Neuron (in vitro differentiated cells): ENCODE measurements around the gene EML3.
"Not testable (repeated sequence)": the region's sequence is repeated elsewhere in the genome, so short reads cannot be mapped to it uniquely, and the experiment has no call there.

Source experiments
- H2AFZ ChIP-seq: one replicate; pipeline ENCODE4 v1.6.1; 2013; ENCODE audit warnings: low read depth, mild to moderate bottlenecking, inconsistent platforms, low read length, moderate library complexity
- H3K27me3 ChIP-seq: one replicate; pipeline ENCODE4 v1.6.1; 2013; ENCODE audit warnings: low read length; ENCODE audit not compliant: insufficient read depth
- H3K36me3 ChIP-seq: one replicate; pipeline ENCODE4 v1.6.1; 2013; ENCODE audit warnings: low read length; ENCODE audit not compliant: insufficient read depth
- H3K4me1 ChIP-seq: one replicate; pipeline ENCODE4 v1.6.1; 2013; ENCODE audit warnings: low read length; ENCODE audit not compliant: insufficient read depth
- H3K4me3 ChIP-seq: 2 replicates; pipeline ENCODE4 v1.5.1; 2013; ENCODE audit warnings: mild to moderate bottlenecking, low read length, moderate library complexity
- H3K9me3 ChIP-seq: one replicate; pipeline ENCODE4 v1.6.1; 2013; ENCODE audit warnings: low read length

Gene EML3, protein sequence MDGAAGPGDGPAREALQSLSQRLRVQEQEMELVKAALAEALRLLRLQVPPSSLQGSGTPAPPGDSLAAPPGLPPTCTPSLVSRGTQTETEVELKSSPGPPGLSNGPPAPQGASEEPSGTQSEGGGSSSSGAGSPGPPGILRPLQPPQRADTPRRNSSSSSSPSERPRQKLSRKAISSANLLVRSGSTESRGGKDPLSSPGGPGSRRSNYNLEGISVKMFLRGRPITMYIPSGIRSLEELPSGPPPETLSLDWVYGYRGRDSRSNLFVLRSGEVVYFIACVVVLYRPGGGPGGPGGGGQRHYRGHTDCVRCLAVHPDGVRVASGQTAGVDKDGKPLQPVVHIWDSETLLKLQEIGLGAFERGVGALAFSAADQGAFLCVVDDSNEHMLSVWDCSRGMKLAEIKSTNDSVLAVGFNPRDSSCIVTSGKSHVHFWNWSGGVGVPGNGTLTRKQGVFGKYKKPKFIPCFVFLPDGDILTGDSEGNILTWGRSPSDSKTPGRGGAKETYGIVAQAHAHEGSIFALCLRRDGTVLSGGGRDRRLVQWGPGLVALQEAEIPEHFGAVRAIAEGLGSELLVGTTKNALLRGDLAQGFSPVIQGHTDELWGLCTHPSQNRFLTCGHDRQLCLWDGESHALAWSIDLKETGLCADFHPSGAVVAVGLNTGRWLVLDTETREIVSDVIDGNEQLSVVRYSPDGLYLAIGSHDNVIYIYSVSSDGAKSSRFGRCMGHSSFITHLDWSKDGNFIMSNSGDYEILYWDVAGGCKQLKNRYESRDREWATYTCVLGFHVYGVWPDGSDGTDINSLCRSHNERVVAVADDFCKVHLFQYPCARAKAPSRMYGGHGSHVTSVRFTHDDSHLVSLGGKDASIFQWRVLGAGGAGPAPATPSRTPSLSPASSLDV

DNA sequence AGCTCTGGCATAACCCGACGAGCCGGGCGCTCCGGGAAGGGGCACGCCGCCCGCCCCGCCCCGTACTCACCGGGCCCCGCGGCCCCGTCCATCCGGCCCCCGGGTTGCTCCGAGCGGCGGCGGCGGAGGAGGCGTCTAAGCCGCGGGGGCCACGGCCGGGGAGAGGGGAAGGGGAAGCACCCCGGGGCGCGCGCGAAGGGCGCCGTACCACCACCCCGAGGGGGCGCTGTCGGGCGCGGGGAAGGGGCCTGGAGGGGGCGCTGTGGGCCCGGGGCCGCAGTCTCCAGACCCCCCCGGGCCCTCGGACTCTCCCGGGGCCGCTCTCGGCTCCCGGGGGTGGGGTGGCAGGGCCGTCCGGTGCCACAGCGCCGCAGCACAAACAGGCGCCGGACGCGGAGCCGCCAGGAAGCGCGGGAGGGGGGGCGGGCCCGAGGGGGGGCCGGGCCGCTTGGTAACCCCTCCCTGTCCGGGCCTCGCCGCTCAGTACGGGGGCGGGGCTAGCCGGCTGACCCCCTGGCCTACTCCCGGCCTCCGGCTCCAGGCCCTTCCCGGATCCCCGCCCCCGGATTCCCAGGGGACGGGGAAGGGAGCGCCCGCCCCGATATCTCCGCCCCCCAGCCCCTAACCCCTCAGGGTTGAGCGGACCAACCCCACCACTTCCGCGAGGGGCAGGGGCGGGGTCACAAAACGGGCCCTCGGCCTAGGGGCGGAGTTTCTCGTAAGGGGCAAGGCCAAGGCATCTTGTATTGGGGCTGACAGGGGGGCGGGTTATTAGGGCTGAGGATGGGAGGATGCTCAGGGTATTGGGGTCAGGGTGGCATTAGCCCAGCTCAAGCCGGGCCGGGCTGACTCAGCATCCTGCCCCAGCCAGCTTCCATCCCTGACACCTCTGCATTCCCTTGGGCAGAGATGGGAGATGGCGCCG is at the start of gene EML3, which contains the start of gene ROM1:
Gene EML3 (minus strand): TSS at position 410 of the 925 bp plus-strand sequence. CDS start 318 bp downstream, at position 92.
Gene ROM1 (plus strand): TSS at position 892 of the 925 bp plus-strand sequence. CDS start 25 bp downstream, at position 917.
- Histone ChIP-seq H3K27me3 (no peaks in the 10 kb centered on the region), H3K4me1 (peaks cover 19% of the 10 kb centered on the region), H3K36me3 (peaks cover 13% of the 10 kb centered on the region), H3K9me3 (no peaks in the 10 kb centered on the region), H3K4me3 (peak within 1 kb of the TSS; percentile 53), H2AFZ (peak within 1 kb of the TSS; percentile 71)

GRCh38 chr11:62656796-62657429 is 44.3 kb upstream of the EML3 start:
- Histone ChIP-seq H3K4me3 (no peak overlapping the region), H3K9me3 (no peaks in the 10 kb centered on the region), H3K36me3 (peaks cover 1% of the 10 kb centered on the region)

DNA sequence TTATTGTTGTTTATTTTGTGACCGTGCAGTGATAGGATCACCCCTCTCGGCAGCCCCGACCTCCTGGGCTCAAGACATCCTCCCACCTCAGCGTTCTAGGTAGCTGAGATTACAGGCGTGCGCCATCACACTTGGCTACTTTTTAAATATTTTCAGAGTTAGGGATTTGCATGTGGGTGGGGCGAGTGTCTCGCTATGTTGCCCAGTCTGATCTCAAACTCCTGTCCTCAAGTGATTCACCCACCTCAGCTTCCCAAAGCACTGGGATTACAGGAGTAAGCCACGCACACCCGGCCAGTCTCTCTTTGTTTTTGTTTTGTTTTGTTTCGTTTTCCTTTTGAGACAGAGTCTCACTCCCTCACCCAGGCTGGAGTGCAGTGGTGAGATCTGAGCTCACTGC is 41.7 kb upstream of the EML3 start:
- H2AFZ ChIP-seq: no peak overlapping the region
- H3K4me1 ChIP-seq: peaks cover 14% of the 10 kb centered on the region
- peaks cover 6% of the 10 kb centered on the region for H3K36me3 ChIP-seq
- no peak overlapping the region for H3K4me3 ChIP-seq
- H3K9me3 ChIP-seq: no peaks in the 10 kb centered on the region
- H3K27me3 ChIP-seq: no peaks in the 10 kb centered on the region

More at GRCh38 chr11:62656796-62657429, 44.3 kb upstream of the EML3 start:
- no peaks in the 10 kb centered on the region for H3K27me3 ChIP-seq
- H2AFZ ChIP-seq: no peak overlapping the region
- peaks cover 11% of the 10 kb centered on the region for H3K4me1 ChIP-seq

- peak overlapping the region; percentile 64 for H2AFZ ChIP-seq
- no peaks in the 10 kb centered on the region for H3K27me3 ChIP-seq
- H3K4me1 ChIP-seq: peaks cover 17% of the 10 kb centered on the region
- H3K36me3 ChIP-seq: peaks cover 22% of the 10 kb centered on the region
- H3K9me3 ChIP-seq: no peaks in the 10 kb centered on the region
- H3K4me3 ChIP-seq: peak overlapping the region; percentile 96
These were observed 39.8 kb upstream of the EML3 start for GRCh38 chr11:62652161-62653006.

GRCh38 chr11:62650283-62650682 is 37.7 kb upstream of the EML3 start:
- not testable (repeated sequence) for H2AFZ ChIP-seq, H3K9me3 ChIP-seq, H3K4me3 ChIP-seq, H3K27me3 ChIP-seq
- Histone ChIP-seq H3K36me3 (peaks cover 22% of the 10 kb centered on the region), H3K4me1 (peaks cover 26% of the 10 kb centered on the region)

- Histone ChIP-seq H2AFZ (no peak overlapping the region), H3K36me3 (peaks cover 23% of the 10 kb centered on the region), H3K9me3 (no peaks in the 10 kb centered on the region), H3K4me1 (peaks cover 26% of the 10 kb centered on the region), H3K27me3 (no peaks in the 10 kb centered on the region), H3K4me3 (no peak overlapping the region)
These were observed 36.9 kb upstream of the EML3 start for GRCh38 chr11:62649486-62649885.

DNA sequence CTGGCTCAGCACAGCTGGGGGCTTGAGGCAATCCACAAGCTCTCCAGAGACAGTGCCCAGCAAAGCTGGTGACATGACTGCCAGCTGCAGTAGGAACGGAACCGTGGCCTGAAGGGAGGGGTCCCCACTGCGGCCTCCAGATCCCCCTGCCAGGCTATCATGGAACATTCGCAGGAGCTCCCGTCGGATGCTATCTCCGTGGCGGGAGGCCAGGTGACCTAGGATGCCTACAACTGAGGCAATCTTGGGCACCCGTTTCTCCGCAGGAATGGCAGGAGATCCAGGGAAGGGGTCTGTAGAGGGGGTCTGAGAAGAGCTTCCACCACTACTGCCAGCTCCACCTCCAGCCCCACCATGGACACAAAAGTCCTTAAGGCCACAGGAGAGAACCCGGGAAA is 36.4 kb upstream of the EML3 start:
- no peaks in the 10 kb centered on the region for H3K27me3 ChIP-seq
- no peak overlapping the region for H2AFZ ChIP-seq
- H3K4me3 ChIP-seq: no peak overlapping the region
- peaks cover 26% of the 10 kb centered on the region for H3K4me1 ChIP-seq
- H3K9me3 ChIP-seq: no peaks in the 10 kb centered on the region
- H3K36me3 ChIP-seq: peaks cover 26% of the 10 kb centered on the region

- Histone ChIP-seq H3K4me3 (no peak overlapping the region), H3K27me3 (no peaks in the 10 kb centered on the region), H3K36me3 (peaks cover 30% of the 10 kb centered on the region), H2AFZ (no peak overlapping the region), H3K9me3 (no peaks in the 10 kb centered on the region), H3K4me1 (peaks cover 26% of the 10 kb centered on the region)
These were observed 35.8 kb upstream of the EML3 start for GRCh38 chr11:62648185-62648966.

GRCh38 chr11:62647609-62648005 is 35.0 kb upstream of the EML3 start:
- peaks cover 24% of the 10 kb centered on the region for H3K4me1 ChIP-seq
- H3K9me3 ChIP-seq: no peaks in the 10 kb centered on the region
- no peaks in the 10 kb centered on the region for H3K27me3 ChIP-seq
- no peak overlapping the region for H2AFZ ChIP-seq
- H3K36me3 ChIP-seq: peaks cover 35% of the 10 kb centered on the region
- H3K4me3 ChIP-seq: no peak overlapping the region

DNA sequence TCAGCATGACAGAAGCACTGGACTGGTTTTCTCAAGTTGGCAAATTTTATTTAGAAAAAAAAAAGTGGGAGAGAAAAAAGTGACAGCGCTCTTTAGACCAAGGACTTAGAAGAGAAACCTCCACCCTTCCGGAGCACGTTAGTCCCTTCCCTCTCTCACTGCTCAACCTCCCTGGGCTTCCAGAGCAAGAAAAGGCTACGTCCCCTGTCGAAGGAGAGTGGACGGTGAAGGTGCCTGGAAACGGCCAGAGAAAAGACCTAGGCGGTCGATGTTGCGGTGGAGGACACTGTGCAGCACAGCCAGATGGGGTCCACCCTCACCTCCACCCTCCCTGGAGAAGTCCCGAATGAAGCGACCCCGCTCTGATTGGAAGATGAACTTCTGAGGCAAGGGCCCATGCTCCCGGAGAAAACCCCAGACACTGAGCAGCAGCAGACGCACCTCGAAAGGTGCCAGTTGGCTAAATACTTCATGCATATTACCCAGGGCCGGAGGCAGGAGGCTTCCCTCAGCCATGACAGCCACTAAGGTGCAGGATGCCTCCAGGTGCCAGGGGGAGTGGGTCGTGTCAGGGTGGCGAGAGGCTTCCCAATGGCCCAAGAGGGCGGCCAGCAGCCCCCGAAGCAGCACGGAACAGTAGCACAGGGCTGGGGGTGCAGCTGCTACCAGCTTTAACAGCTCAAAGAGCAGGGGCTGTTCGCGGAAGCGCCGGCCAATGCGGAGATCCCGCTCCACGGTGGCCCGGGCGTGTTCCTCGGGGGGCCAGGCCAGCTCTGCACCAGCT is 34.4 kb upstream of the EML3 start:
- Histone ChIP-seq H3K4me3 (peak overlapping the region; percentile 13), H3K27me3 (no peaks in the 10 kb centered on the region), H3K4me1 (peaks cover 18% of the 10 kb centered on the region), H2AFZ (no peak overlapping the region), H3K36me3 (peaks cover 36% of the 10 kb centered on the region), H3K9me3 (no peaks in the 10 kb centered on the region)
